CD14-positive monocyte (primary cell): ENCODE results near the gene UBE2D4. TPM values are rescaled to one million over a fixed set of nuclear protein-coding genes. Genes with fewer than 3 reads are reported as not detected.
"Not testable (repeated sequence)": the region's sequence is repeated elsewhere in the genome, so short reads cannot be mapped to it uniquely, and the experiment has no call there.

ENCODE experiments used
- DNase-seq, 3 donors: peaks; one replicate each; pipeline ENCODE4 v3.0.0-alpha.2; 2011 to 2022
- H2AFZ ChIP-seq: 2 replicates; pipeline ENCODE4 v1.6.0; 2012; ENCODE audit warnings: mild to moderate bottlenecking, low read depth, low read length, inconsistent platforms; ENCODE audit not compliant: insufficient read depth, poor library complexity, severe bottlenecking
- H3K27ac ChIP-seq, 2 donors: 1 replicate in 1 of 2; 2 replicates in 1 of 2; pipeline ENCODE4 v1.5.1; 2012 to 2013; ENCODE audit warnings: low read length in 2 of 2, control low read depth in 1 of 2, inconsistent platforms in 1 of 2, low read depth in 1 of 2, mild to moderate bottlenecking in 1 of 2
- H3K27me3 ChIP-seq, 2 donors: one replicate each; pipeline versions ENCODE4 v1.6.0 to v1.6.1; 2011 to 2013; ENCODE audit warnings: low read length in 2 of 2; ENCODE audit not compliant: control insufficient read depth in 2 of 2, insufficient read depth in 2 of 2
- H3K36me3 ChIP-seq, 2 donors: replicated peaks in 1 of 2; 1 replicate in 1 of 2; 2 replicates in 1 of 2; pipeline versions ENCODE4 v1.5.1 to v1.6.1; 2012 to 2013; ENCODE audit warnings: low read length in 2 of 2, control low read depth in 1 of 2, inconsistent platforms in 1 of 2, mild to moderate bottlenecking in 1 of 2; ENCODE audit not compliant: insufficient read depth in 2 of 2, control insufficient read depth in 1 of 2
- H3K4me1 ChIP-seq, 2 donors: 1 replicate in 1 of 2; 2 replicates in 1 of 2; pipeline versions ENCODE4 v1.5.1 to v1.6.1; 2012 to 2013; ENCODE audit warnings: low read length in 2 of 2, control low read depth in 1 of 2, inconsistent platforms in 1 of 2, mild to moderate bottlenecking in 1 of 2, moderate library complexity in 1 of 2; ENCODE audit not compliant: insufficient read depth in 2 of 2, control insufficient read depth in 1 of 2
- H3K4me2 ChIP-seq: replicated peaks from 2 replicates; pipeline ENCODE3; 2012; ENCODE audit warnings: low read length, moderate library complexity, mild to moderate bottlenecking; ENCODE audit not compliant: poor library complexity, severe bottlenecking; ENCODE audit errors: extremely low read depth
- H3K4me3 ChIP-seq, 3 experiments: fragments of 200-600 bp in 1 of 3; sonication (generic) in 1 of 3; replicated peaks in 1 of 3; 1 replicate in 2 of 3; 2 replicates in 1 of 3; pipeline ENCODE4 v1.5.1; 2011 to 2013; ENCODE audit warnings: low read length in 3 of 3, mild to moderate bottlenecking in 3 of 3, control low read depth in 2 of 3, low read depth in 2 of 3, inconsistent platforms in 1 of 3, moderate library complexity in 1 of 3
- H3K79me2 ChIP-seq: 2 replicates; pipeline ENCODE4 v1.6.0; 2012; ENCODE audit warnings: mild to moderate bottlenecking, control low read depth, inconsistent platforms, low read length, moderate library complexity; ENCODE audit not compliant: insufficient read depth
- H3K9ac ChIP-seq: 2 replicates; pipeline ENCODE4 v1.6.0; 2017; ENCODE audit warnings: low read length, mild to moderate bottlenecking; ENCODE audit not compliant: insufficient read depth, poor library complexity, severe bottlenecking
- H3K9me3 ChIP-seq, 2 donors: replicated peaks in 1 of 2; 1 replicate in 1 of 2; 2 replicates in 1 of 2; pipeline versions ENCODE4 v1.5.1 to v1.6.1; 2012 to 2013; ENCODE audit warnings: low read length in 2 of 2, control low read depth in 1 of 2; ENCODE audit not compliant: control insufficient read depth in 1 of 2, insufficient read depth in 1 of 2
- H4K20me1 ChIP-seq: 2 replicates; pipeline ENCODE4 v1.6.0; 2012; ENCODE audit warnings: mild to moderate bottlenecking, low read length, control low read depth, moderate library complexity; ENCODE audit not compliant: insufficient read depth
- H3K27ac Mint-ChIP-seq, 7 donors: one replicate each; pipeline ENCODE4 v1.8.0; 2020; ENCODE audit warnings: mild to moderate bottlenecking in 7 of 7, mixed read lengths in 7 of 7, moderate library complexity in 6 of 7, inconsistent platforms in 2 of 7
- H3K27me3 Mint-ChIP-seq, 3 donors: one replicate each; pipeline ENCODE4 v1.8.0; 2021 to 2022; ENCODE audit warnings: low read depth in 3 of 3, mild to moderate bottlenecking in 3 of 3, mixed read lengths in 3 of 3, moderate library complexity in 3 of 3, inconsistent platforms in 1 of 3
- H3K36me3 Mint-ChIP-seq, 2 donors: one replicate each; pipeline ENCODE4 v1.8.0; 2020; ENCODE audit warnings: mixed read lengths in 2 of 2, inconsistent platforms in 1 of 2, mild to moderate bottlenecking in 1 of 2
- H3K4me1 Mint-ChIP-seq: one replicate; pipeline ENCODE4 v1.8.0; 2020; ENCODE audit warnings: mild to moderate bottlenecking, mixed read lengths
- H3K4me3 Mint-ChIP-seq, 2 donors: one replicate each; pipeline ENCODE4 v1.8.0; 2020; ENCODE audit warnings: mild to moderate bottlenecking in 2 of 2, mixed read lengths in 2 of 2, moderate library complexity in 1 of 2
- H3K9me3 Mint-ChIP-seq, 7 donors: one replicate each; pipeline ENCODE4 v1.8.0; 2020 to 2022; ENCODE audit warnings: mixed read lengths in 7 of 7, mild to moderate bottlenecking in 6 of 7, moderate library complexity in 6 of 7, inconsistent platforms in 2 of 7
- WGBS: methylation state at CpG from one replicate; pipeline ENCODE4 v1.1.5; 2013; ENCODE audit warnings: missing lambda C conversion rate; ENCODE audit not compliant: insufficient coverage; 5-methylcytosine and 5-hydroxymethylcytosine counted together
- intact Hi-C, 2 donors: fragments of 100-400 bp; cut with micrococcal nuclease; formaldehyde crosslinking; loops; one replicate each; pipeline versions ENCODE4 v1.15.0 to v1.15.1; 2023
- polyA plus RNA-seq, 3 donors: library from polyadenylated mRNA; depleted of rRNA in 1 of 3; unstranded in 2 of 3; stranded (reverse) in 1 of 3; fragments of 300-500 nt in 2 of 3; fragments of >200 nt in 1 of 3; fragmentation: Illumina TruSeq in 2 of 3; gene quantifications; 1 replicate in 2 of 3; 2 replicates in 1 of 3; pipeline ENCODE4 v1.2.3, GENCODE V29; 2012 to 2021
- TF ChIP-seq, protein P1 (sequence below): fragments of 200-600 bp; IDR thresholded peaks from one replicate; pipeline ENCODE4 v1.8.0; 2022; ENCODE audit warnings: antibody characterized with exemption, mild to moderate bottlenecking

Gene UBE2D4
- polyA plus RNA-seq, 3 donors: 8.2 to 10.9 (median 8.8) TPM

GRCh38 chr7:43895847-43896415, 30.3 kb upstream of the UBE2D4 start:
- peaks cover 18 to 26% of the 10 kb centered on the region in 2 donors for H3K36me3 Mint-ChIP-seq
- H3K9me3 ChIP-seq: no peaks in the 10 kb centered on the region
- H3K27me3 Mint-ChIP-seq: no peaks in the 10 kb centered on the region
- no peak for DNase-seq
- H3K4me2 ChIP-seq: no peak overlapping the region
- no peak overlapping the region for H3K27ac ChIP-seq
- H3K9me3 Mint-ChIP-seq: peaks cover 0 to 5% (median 0%) of the 10 kb centered on the region in 7 donors
- H3K4me3 Mint-ChIP-seq: no peak overlapping the region
- H3K36me3 ChIP-seq: no peaks in the 10 kb centered on the region
- WGBS: 100% methylated on average over 2 of the region's 8 CpGs
- intact Hi-C loops: no loop called here
- H3K27me3 ChIP-seq: no peaks in the 10 kb centered on the region
- H3K9ac ChIP-seq: no peak overlapping the region
- H4K20me1 ChIP-seq: peaks cover 6% of the 10 kb centered on the region
- no peak overlapping the region for H3K27ac Mint-ChIP-seq
- H3K4me3 ChIP-seq: no peak overlapping the region
- no peak overlapping the region for H2AFZ ChIP-seq
- peaks cover 17% of the 10 kb centered on the region for H3K79me2 ChIP-seq
- H3K4me1 ChIP-seq: no peaks in the 10 kb centered on the region
- TF ChIP-seq, protein P1, sequence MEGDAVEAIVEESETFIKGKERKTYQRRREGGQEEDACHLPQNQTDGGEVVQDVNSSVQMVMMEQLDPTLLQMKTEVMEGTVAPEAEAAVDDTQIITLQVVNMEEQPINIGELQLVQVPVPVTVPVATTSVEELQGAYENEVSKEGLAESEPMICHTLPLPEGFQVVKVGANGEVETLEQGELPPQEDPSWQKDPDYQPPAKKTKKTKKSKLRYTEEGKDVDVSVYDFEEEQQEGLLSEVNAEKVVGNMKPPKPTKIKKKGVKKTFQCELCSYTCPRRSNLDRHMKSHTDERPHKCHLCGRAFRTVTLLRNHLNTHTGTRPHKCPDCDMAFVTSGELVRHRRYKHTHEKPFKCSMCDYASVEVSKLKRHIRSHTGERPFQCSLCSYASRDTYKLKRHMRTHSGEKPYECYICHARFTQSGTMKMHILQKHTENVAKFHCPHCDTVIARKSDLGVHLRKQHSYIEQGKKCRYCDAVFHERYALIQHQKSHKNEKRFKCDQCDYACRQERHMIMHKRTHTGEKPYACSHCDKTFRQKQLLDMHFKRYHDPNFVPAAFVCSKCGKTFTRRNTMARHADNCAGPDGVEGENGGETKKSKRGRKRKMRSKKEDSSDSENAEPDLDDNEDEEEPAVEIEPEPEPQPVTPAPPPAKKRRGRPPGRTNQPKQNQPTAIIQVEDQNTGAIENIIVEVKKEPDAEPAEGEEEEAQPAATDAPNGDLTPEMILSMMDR: no peak
- peaks cover 11% of the 10 kb centered on the region for H3K4me1 Mint-ChIP-seq

- H3K9ac ChIP-seq, H3K27me3 ChIP-seq, intact Hi-C loops, DNase-seq, H3K36me3 ChIP-seq, H2AFZ ChIP-seq, H3K4me3 ChIP-seq, H3K9me3 ChIP-seq, H3K4me2 ChIP-seq, H3K9me3 Mint-ChIP-seq, H3K4me1 Mint-ChIP-seq, H3K27ac ChIP-seq, H3K27ac Mint-ChIP-seq, H3K4me1 ChIP-seq, H3K4me3 Mint-ChIP-seq, H3K27me3 Mint-ChIP-seq: not testable (repeated sequence)
- H3K36me3 Mint-ChIP-seq: peaks cover 25 to 26% of the 10 kb centered on the region in 2 donors
- 100% methylated on average over 1 of the region's 2 CpGs for WGBS
- Histone ChIP-seq H4K20me1 (peaks cover 10% of the 10 kb centered on the region), H3K79me2 (peaks cover 19% of the 10 kb centered on the region)
Measured at GRCh38 chr7:43898571-43898970, 27.7 kb upstream of the UBE2D4 start.
